ENCODE results near the gene STING1. TPM values are rescaled to one million over a fixed set of nuclear protein-coding genes. Genes with fewer than 3 reads are reported as not detected.
A peak's percentile ranks its signal among the peaks of the same experiment; 100 is the strongest.
"Not testable (repeated sequence)": the region's sequence is repeated elsewhere in the genome, so short reads cannot be mapped to it uniquely, and the experiment has no call there.

Gene STING1
- total and polyA plus RNA-seq, 10 of the 15 experiments (the other 5 are each of a cell fraction or from before 2014, with no cell fraction given), result 10.1 to 56.1 (median 41.0) TPM

DNA sequence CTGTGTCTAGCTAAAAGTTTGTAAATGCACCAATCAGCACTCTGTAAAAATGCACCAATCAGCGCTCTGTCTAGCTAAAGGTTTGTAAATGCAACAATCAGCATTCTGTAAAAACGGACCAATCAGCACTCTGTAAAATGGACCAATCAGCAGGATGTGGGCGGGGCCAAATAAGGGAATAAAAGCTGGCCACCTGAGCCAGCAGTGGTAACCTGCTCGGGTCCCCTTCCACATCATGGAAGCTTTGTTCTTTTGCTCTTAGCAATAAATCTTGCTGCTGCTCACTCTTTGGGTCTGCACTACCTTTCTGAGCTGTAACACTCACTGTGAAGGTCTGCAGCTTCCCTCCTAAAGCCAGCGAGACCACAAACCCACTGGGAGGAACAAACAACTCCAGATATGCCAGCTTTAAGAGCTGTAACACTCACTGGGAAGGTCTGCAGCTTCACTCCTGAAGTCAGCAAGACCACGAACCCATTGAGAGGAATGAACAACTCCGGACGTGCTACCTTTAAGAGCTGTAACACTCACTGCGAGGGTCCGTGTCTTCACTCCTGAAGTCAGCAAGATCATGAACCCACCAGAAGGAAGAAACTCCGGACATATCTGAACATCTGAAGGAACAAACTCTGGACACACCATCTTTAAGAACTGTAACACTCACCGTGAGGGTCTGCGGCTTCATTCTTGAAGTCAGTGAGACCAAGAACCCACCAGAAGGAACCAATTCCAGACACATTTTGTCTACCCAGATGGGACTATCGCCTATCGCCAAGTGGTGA lies 20.7 kb upstream of the STING1 start:
- ChIA-PET CTCF (interaction anchor here (1.0 to 2.3 kb wide), 4 partner anchors 9 to 81 kb away, joined by 4 to 18 read pairs (median 6); no protein-coding TSS in a partner anchor), POLR2A (interaction anchor here (0.6 kb wide), 1 partner anchor 43 kb away, joined by 4 read pairs; no protein-coding TSS in a partner anchor), SMC1A (ENCODE audit: uncharacterized antibody, unreplicated experiment) (interaction anchor here (1.4 to 2.3 kb wide), 4 partner anchors 9 to 83 kb away, joined by 6 to 12 read pairs (median 6); no protein-coding TSS in a partner anchor)
- BruUV-seq (replicated peaks); H2AFZ ChIP-seq (ENCODE audit: control insufficient read depth, low read depth, low read length); FAIRE-seq; H3K4me1 ChIP-seq (ENCODE audit: control insufficient read depth, insufficient read depth, low read length); H3K9me3 ChIP-seq (replicated peaks; ENCODE audit: control insufficient read depth, insufficient read depth, low read length); H3K4me2 ChIP-seq (ENCODE audit: control insufficient read depth, insufficient read depth); H3K4me3 ChIP-seq; H4K20me1 ChIP-seq (ENCODE audit: control insufficient read depth, insufficient read depth); H3K27me3 ChIP-seq (replicated peaks in 1 of 2; ENCODE audit: control insufficient read depth in 2 of 2, insufficient read depth in 2 of 2, low read length in 1 of 2); intact Hi-C loops (cut with micrococcal nuclease; ENCODE audit: unreplicated experiment); H3K79me2 ChIP-seq (ENCODE audit: control insufficient read depth, insufficient read depth, low read length); RAD21 ChIA-PET (ENCODE audit: unreplicated experiment); DNase-seq (ENCODE audit: low read depth, low spot score); H3K27ac ChIP-seq (ENCODE audit: control insufficient read depth, insufficient read depth); ATAC-seq; H3K36me3 ChIP-seq (ENCODE audit: control insufficient read depth in 2 of 2, insufficient read depth in 2 of 2, low read length in 1 of 2); in situ Hi-C loops (cut with MboI); H3K9ac ChIP-seq (ENCODE audit: control insufficient read depth, insufficient read depth, low read length): not testable (repeated sequence)
- peak; percentile 76 for TF ChIP-seq NFYB (IDR thresholded peaks at IDR 0.05; ENCODE audit: insufficient read depth, low read depth, low read length)
- 69% methylated on average over 15 of the region's 15 CpGs for WGBS (ENCODE audit: insufficient coverage, insufficient replicate concordance, low lambda C conversion rate, missing lambda C conversion rate)

DNA sequence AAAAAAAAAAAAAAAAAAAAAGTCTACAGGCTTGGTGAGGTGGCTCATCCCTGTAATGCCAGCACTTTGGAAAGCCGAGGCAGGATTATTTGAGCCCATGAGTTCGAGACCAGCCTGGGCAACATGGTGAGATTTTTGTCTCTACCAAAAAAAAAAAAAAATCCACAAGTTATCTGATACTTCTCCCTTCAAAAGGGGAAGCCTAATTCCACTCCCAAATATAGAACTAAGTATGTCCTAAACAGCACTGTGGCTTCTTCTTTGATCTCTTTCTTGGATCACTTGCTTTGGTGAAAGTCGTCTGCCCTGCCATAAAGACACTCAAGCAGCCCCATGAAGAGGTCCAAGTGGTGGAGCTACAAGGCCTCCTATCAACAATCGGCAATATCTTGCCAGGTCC lies 18.8 kb upstream of the STING1 start:
- Histone ChIP-seq H3K9ac (ENCODE audit: control insufficient read depth, insufficient read depth, low read length) (no peak overlapping the region), H3K27me3 (replicated peaks in 1 of 2; ENCODE audit: control insufficient read depth in 2 of 2, insufficient read depth in 2 of 2, low read length in 1 of 2) (no peaks in the 10 kb centered on the region), H3K36me3 (ENCODE audit: control insufficient read depth in 2 of 2, insufficient read depth in 2 of 2, low read length in 1 of 2) (no peaks in the 10 kb centered on the region), H3K27ac (ENCODE audit: control insufficient read depth, insufficient read depth) (no peak overlapping the region), H3K4me3 (no peak overlapping the region), H4K20me1 (ENCODE audit: control insufficient read depth, insufficient read depth) (no peaks in the 10 kb centered on the region), H3K79me2 (ENCODE audit: control insufficient read depth, insufficient read depth, low read length) (no peaks in the 10 kb centered on the region), H3K4me1 (ENCODE audit: control insufficient read depth, insufficient read depth, low read length) (no peaks in the 10 kb centered on the region), H3K9me3 (replicated peaks; ENCODE audit: control insufficient read depth, insufficient read depth, low read length) (peaks cover 1% of the 10 kb centered on the region; the same call in 2 of the 3 replicates), H3K4me2 (ENCODE audit: control insufficient read depth, insufficient read depth) (no peak overlapping the region), H2AFZ (ENCODE audit: control insufficient read depth, low read depth, low read length) (no peak overlapping the region)
- ChIA-PET CTCF (interaction anchor here (2.3 kb wide), 1 partner anchor 11 kb away, joined by 18 read pairs; no protein-coding TSS in a partner anchor), SMC1A (ENCODE audit: uncharacterized antibody, unreplicated experiment) (interaction anchor here (0.7 to 1.1 kb wide), 2 partner anchors 11 to 65 kb away, joined by 3 read pairs; no protein-coding TSS in a partner anchor), POLR2A (interaction anchor here (0.6 kb wide), 1 partner anchor 20 kb away, joined by 3 read pairs; no protein-coding TSS in a partner anchor), RAD21 (ENCODE audit: unreplicated experiment) (no interaction called here)
- FAIRE-seq (no peak), DNase-seq (ENCODE audit: low read depth, low spot score) (no peak), ATAC-seq (no peak)
- in situ Hi-C loops (cut with MboI), result no loop called here
- 40% methylated on average over 4 of the region's 4 CpGs for WGBS (ENCODE audit: insufficient coverage, insufficient replicate concordance, low lambda C conversion rate, missing lambda C conversion rate)
- intact Hi-C loops (cut with micrococcal nuclease; ENCODE audit: unreplicated experiment), result no loop called here
- TF ChIP-seq HCFC1 (IDR thresholded peaks at IDR 0.05; ENCODE audit: low read length) (no peak), RELB (IDR thresholded peaks at IDR 0.05; ENCODE audit: low read depth) (no peak), CHD4 (IDR thresholded peaks at IDR 0.05) (no peak), IKZF2 (IDR thresholded peaks at IDR 0.05) (no peak), JUND (IDR thresholded peaks at IDR 0.05; ENCODE audit: low read depth, low read length) (no peak), CEBPZ (IDR thresholded peaks at IDR 0.05; ENCODE audit: low read depth, low read length) (no peak), NFIC (IDR thresholded peaks at IDR 0.05; ENCODE audit: low read depth, low read length) (no peak), SIN3A (IDR thresholded peaks at IDR 0.05; ENCODE audit: low read depth, low read length) (no peak), CHD1 (IDR thresholded peaks at IDR 0.05; ENCODE audit: low read depth, low read length) (no peak)
- no TSS peak for BruUV-seq (replicated peaks)

Measured in GM12878 (cell line).